Measurements from ENCODE around the gene NT5C2. TPM values are rescaled to one million over a fixed set of nuclear protein-coding genes. Genes with fewer than 3 reads are reported as not detected.
"Not testable (repeated sequence)": the region's sequence is repeated elsewhere in the genome, so short reads cannot be mapped to it uniquely, and the experiment has no call there.

Gene NT5C2
- polyA plus RNA-seq, 3 donors, result 96.4 to 110 (median 103) TPM

DNA sequence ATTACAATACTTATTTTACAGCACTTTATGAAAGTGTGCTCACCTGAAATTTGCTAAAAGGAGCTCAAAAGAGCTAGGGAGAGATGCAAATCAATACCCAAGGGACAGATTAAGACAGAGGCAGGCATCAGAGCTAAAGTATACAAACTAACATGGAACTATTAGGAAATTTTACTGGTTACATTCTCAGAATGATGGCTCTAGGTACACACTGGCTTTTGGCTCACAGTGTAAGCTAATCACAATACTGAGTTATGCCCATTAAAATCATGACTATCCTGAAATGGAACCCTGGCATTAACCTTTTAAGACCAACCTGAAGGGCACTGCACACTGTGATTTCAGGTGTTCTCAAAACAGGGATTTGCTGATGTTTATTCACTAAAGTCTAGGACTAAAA lies 98.1 kb downstream of the NT5C2 start:
- DNase-seq (ENCODE audit: low read depth in 3 of 3, low spot score in 2 of 3), result no peak

DNA sequence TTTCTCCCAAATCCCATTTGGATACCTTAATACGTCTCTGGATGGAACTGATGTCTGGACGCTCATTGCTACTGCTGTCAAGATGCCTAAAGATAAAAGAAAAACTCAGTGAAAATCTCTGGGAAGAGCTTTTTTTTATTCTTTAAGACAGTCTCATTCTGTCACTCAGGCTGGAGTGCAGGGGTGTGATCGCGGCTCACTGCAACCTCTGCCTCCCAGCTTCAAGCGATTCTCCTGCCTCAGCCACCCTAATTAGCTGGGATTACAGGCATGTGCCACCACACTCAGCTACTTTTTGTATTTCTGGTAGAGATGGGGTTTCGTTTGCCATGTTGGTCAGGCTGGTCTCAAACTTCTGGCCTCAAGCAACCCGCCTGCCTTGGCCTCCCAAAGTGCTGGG lies 102.2 kb downstream of the NT5C2 start:
- DNase-seq (ENCODE audit: low read depth in 3 of 3, low spot score in 2 of 3), result no peak

DNA sequence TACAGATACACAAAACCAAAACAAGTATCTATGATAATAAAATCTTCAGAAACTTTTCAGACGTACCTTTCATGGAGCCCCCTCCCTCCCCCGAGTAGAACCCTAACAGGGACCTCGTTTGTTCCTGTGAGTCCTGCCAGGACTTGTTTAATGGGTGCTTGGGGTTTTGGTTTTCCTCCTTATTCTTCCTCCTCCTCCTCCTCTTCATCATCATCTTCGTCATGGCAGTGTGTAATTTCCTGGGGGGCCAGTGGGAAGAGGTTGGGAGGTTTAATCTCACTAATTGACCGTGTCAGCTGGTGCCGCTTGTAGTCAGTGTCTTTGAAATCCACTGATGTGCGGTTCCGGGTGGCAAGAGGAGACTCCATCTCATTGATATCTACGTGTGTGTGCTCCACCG lies 103.6 kb downstream of the NT5C2 start:
- DNase-seq (ENCODE audit: low read depth in 3 of 3, low spot score in 2 of 3), result no peak

DNA sequence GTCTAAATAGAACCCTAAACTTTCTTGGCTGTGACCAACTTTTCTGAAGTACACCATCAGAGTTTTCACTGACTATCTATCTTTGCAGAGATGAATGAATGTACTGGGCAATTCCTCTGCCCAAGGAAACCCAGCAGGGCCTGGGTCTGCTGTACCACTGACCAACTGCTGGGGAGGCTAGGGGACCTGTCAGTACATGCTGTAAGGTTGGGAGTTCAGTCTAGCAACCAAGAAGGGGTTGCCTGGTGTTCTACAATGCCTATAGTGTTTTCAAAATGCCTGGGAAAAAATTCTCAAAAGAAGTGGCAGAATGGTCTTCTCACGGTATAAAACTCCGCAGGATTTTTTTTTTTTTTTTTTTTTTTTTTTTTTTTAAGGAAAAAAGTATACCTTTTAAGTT lies 106.3 kb downstream of the NT5C2 start:
- no peak for DNase-seq (ENCODE audit: low read depth in 3 of 3, low spot score in 2 of 3)

DNA sequence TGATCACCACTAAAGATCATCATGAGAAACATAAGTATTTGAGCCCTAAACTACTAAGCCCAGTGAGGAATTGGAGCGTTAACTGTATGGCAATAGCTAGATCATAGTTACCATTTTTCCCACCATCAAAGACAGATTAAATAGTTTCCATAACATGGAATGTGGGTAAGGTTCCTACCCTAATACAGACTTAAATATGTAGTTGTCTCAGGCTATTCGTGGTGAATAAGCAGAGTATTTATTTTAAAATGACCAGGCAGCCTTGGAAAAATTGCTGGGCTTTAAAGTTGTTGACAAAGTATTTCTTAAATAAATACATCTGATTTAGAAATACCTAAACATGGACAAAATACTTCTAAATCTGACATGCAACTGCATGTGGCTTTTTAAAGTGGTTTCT lies 106.8 kb downstream of the NT5C2 start:
- DNase-seq (ENCODE audit: low read depth in 3 of 3, low spot score in 2 of 3), result no peak

DNA sequence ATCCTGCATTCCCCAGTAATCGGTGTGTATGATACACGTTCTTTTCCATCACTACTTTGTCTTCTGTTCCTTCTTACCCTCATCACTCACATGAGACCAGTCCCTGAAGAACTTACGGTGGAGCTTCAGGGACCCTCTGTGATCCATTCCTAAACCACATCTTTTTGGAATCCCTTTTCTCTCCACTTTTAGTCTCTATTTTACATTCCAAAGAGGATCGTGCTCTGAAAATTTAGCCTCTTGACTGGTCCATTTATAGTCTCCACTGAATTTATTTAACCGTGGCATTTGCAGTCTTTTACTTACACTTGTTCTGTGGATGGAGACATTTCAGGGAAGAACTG lies 109.1 kb downstream of the NT5C2 start:
- no peak for DNase-seq (ENCODE audit: low read depth in 3 of 3, low spot score in 2 of 3)

DNA sequence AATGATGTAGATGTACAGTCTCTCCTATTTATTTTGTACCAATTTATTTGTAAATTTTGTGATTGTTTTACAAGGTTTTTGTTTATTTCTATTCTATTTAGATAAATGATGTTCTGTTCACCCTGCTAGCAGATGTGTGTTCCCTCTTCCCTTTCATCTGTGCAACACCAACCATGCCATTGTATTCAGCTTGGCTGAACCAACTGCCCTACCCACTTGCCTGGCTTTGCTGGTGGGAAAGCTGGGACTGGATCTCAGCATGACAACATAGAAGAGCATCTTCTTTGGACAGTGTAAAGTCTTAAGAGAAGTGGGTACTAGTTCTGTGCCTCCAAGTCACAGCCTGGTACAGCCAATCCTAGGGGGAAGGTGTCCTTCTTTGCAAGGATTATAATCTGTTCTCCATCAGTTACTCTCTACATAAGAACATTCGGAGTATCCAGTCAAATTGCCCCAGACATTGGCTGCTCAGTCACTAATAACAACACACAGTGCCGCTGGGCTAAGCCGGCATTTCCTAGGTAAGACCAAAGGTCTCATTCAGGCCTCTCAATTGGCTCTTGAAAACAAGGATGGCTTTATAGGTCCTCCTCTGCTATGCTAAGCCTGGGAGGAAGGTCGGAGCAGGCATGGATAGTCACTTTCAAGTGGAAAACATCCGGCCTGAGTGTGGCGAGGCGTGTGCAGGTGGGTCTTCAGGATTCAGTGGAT lies 109.7 kb downstream of the NT5C2 start:
- no peak for DNase-seq (ENCODE audit: low read depth in 3 of 3, low spot score in 2 of 3)

DNA sequence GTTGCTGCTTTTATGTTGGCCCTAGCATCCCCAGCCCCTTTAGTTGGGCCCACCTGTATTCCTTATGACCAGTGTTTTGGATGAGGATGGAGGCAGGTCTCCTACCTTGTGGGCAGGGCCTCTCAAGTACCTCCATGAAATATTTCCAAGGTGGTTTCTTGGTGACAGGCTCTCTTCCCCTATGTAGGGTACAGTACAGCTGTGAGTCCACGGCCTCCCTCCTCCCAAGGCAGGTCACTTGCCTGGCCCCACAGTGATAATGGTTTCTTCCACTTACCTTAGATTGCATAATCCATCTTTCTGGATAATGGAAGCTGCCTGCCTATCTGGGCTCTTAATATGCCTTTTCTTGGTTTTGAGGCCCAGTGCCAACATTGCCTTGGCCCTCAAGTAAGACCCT lies 110.4 kb downstream of the NT5C2 start:
- no peak for DNase-seq (ENCODE audit: low read depth in 3 of 3, low spot score in 2 of 3)

DNA sequence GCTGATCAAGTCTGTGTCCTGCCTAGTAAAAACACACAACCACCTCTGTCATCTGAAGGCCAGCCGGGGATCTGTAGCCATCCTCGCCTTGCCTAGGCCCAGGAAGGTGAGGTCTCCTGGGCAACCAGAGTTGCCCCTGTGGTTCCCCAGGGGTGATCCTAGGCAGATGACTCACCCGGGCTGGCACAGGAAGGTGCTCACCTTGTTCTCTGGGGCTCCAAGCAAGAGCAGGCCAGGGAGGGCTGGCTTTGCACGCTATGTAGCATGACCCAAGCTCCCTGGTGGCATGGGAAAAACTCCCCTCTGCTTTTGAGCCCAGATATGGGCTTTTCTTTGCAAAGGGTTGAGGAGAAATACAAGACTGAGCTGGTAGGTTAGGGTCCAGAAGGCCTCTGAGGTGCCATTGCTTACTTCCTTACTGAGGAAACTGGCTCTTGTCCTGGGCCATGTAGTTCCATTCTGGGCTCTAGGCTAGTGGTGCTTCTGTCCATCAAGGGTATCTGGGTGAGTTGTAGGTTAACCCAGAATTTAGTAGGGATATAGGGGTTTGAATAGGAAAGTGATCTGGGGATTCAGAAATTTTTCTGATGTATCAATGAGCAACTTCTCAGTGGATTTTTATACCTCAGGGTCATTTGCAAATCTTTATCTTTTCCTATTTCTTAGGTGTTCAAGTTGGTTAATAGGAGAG lies 112.0 kb downstream of the NT5C2 start:
- DNase-seq (ENCODE audit: low read depth in 3 of 3, low spot score in 2 of 3), result no peak

DNA sequence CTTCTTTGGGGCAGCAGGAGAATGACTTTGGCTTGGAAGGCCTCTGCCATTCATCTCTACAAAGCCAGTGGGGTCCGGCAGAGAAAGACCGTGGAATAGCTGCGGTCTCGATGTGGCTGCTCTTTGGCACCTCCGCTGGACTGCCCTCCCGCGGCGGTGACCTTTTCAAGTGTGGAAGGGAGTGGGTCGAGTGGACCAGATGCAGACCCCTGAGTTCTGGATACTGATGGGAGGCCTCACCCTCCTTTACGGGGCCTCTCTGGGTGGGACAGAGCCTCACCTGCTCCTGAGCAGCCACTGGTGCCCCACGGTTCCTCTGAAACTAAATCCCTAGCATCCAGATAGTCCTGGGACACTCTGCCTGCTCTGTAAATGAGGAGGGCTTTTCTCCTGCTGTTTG lies 113.1 kb downstream of the NT5C2 start:
- no peak for DNase-seq (ENCODE audit: low read depth in 3 of 3, low spot score in 2 of 3)

DNA sequence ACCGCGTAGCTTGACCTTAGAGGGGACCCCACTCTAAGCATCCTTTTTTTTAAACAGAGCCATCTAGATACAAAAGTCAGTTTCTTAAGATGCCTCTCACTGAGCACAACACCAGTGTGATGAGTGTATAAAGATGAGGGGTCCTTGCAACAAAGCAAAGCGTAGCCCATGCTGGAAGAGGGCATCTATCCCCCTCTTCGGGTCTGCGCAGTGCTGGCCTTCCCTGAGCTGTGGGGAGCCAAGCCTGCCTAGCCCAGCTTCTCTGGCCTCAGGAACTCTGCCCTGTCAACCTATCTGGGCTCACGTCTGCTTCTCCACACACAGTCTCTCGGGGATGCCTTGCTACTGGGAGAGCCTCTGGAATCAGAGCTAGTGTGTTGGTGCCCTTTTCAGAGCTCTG lies 114.0 kb downstream of the NT5C2 start:
- DNase-seq (ENCODE audit: low read depth in 3 of 3, low spot score in 2 of 3), result no peak

DNA sequence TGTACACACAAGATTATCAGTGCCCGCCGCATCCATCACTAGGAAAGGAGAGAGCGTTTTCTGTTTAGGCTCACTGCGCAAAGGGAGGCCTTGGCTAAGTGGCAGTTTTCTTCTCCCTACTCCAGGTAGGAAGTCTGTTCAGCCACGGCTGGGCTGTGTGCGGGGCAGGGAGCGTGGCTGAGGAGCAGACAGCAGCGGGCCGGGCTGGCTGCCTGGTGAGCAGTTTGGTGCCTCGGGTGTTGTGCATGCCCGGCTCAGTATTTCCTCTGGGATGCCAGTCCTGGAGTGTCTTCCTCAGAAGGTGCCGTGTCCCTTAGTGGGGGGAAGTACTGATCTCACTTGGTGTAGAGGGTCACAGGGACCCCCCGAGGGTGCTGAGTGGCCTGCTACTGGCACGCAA lies 114.4 kb downstream of the NT5C2 start:
- no peak for DNase-seq (ENCODE audit: low read depth in 3 of 3, low spot score in 2 of 3)

DNA sequence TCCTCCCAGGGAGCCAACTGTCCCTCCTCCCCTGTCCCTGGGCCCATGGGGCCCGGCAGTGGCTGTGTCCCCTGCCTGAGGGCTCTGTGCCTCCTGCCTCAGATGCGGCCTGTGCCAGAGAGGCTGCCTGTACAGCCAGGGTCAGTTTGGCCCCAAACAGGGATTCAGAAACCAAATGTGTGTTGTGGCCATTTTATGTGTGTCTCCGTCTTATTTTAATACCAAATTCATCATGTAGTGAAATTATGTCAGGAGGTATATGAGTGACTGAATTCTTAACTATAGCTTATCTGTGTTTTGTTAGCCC lies 114.8 kb downstream of the NT5C2 start:
- DNase-seq (ENCODE audit: low read depth in 3 of 3, low spot score in 2 of 3), result no peak

DNA sequence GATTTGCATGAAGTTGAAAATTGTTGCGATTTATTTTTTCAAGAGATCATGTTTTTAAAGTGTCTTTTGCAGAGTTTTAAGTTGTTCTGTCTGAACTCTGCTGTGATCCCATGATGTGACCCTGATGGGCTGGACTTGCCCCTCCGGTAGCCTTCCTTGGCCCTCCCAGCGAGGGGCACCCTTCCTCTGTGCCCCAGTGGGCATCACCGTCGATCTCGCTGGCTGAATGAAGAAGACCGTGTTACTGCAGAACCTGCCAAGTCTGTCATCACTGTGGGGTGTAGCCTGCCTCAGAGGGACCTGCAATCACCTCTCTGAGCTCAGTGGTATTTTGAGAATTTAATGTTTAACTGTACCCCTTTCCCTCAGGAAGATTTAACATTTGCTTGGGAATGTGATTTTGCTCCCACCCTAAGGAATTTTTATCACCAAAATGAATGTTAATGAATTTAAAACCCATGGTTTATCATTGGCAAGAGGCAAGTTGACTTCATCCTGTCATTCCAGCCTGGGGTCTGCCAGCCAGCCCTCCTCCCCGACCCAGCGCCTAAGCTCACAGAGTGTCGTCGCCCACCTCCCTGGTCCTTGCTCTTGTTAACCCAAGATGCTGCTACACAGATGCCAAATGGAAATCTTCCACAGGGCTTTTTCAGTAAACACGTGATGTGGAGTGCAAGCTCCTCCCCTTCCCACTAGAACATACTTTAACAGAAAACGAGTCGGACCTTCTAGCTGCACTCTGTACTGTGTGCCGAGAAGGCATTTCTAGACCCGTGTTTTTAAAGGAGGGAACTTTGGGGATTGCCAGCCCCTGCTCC lies 115.4 kb downstream of the NT5C2 start:
- DNase-seq (ENCODE audit: low read depth in 3 of 3, low spot score in 2 of 3), result no peak

DNA sequence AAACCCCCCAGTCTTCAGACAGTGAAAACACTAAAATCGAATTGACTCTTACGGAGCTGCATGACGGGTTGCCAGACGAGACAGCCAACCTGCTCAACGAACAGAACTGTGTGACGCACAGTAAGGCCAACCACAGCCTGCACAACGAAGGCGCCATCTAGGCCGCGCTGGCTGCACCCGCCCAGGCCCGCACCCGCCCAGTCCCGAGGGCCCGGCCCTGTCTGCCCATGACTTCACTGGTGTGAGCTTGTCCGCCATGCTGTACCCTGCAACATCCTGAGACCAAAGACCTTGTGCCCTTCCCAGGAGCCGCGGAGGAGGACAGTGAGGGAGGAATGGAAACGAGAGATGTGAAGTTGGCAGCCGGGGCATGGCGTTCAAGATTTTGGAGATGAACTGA lies 116.1 kb downstream of the NT5C2 start:
- no peak for DNase-seq (ENCODE audit: low read depth in 3 of 3, low spot score in 2 of 3)

DNA sequence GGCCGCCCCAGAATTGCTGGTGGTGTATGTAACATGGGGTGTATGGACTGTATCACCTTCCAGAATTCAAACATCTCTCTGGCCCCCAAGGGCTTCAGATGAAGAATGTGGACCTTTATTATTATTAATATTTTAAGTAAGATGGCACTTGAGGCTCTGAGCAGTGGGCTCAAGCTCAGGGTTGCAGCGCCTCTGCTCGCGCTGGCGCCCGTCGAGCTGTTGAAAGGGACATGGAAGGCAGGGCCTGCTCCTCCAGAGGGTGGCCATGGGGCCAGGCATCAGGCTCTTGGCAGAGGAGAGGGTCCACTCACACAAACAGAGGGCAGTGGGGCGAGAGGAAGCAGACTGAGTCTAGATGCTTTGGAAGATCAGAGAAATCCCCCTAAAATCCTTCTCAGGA lies 120.2 kb downstream of the NT5C2 start:
- DNase-seq (ENCODE audit: low read depth in 3 of 3, low spot score in 2 of 3), result no peak

DNA sequence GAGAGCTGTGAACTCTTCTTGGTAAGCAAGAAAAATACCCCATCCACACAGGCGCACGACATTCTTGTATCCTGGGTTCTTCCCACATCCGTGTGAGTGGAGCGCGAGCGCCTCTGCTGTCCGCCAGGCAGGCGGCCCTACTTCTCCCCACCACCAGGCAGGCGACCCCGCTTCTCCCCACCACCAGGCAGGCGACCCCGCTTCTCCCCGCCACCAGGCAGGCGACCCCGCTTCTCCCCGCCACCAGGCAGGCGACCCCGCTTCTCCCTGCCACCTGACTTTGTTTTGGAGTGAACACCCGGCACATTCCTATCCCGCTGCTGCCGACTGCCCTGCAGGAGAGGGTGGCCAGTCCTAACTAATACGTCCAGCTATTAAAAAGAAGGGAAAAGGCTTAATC lies 120.8 kb downstream of the NT5C2 start:
- no peak for DNase-seq (ENCODE audit: low read depth in 3 of 3, low spot score in 2 of 3)

DNA sequence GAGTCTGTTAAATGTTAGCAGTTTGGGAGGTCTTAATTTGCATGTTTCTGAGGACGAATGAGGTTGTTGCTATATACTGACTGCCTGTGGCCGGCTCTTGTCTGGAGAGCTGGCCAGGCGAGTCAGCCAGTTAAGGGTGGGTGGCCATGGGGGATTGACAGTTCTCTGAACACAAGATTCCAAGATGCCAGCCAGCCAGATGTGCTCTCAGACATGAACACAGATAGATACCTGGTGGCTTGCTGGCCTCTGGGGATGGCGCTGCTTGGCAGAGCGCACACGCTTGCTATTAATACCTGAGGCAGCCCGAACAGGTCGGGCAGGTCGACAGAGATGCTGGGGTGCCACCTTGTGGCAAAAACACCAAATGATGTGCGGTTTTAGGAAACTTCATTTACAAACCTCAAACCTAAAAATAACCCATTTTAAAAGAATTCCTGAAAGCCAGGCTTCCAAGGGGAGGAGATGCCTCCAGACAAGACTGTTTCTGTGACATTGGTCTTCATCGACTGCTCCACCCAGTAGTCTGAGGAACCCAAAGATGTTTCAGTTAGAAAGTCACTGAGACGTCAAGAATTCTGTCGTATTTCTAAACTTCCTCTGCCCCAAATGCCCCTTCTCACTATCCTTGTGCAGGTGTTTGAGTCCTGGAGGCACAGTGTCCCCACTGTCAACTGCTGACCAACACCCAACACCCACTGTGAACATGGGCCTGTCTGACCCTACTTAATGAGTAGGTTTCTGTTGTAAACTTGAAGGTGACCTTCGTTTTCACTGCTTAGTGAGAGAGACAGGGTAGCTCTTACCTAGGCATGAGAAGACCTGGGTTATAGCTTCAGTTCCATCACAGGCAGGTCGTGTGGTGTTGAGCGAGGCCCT lies 123.4 kb downstream of the NT5C2 start:
- DNase-seq (ENCODE audit: low read depth in 3 of 3, low spot score in 2 of 3), result peak in 1 of 3 donors; percentile 32

DNA sequence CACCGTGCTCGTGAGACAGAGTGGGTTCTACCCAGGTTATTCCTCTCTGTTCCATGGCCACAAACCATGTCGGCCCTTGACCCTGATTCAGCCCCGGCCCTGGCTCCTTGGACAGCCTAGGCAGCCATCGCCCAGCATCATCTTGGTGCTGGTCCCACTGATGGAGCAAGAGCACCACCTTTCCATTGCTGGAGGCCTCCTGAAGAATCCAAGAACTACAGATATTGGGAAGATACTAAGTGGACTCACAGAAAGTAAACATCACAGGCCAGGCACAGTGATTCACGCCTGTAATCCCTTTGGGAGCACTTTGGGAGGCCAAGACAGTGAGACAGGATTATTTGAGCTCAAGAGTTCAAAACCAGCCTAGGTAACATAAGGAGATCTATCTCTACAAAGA lies 125.1 kb downstream of the NT5C2 start:
- DNase-seq (ENCODE audit: low read depth in 3 of 3, low spot score in 2 of 3), result no peak

DNA sequence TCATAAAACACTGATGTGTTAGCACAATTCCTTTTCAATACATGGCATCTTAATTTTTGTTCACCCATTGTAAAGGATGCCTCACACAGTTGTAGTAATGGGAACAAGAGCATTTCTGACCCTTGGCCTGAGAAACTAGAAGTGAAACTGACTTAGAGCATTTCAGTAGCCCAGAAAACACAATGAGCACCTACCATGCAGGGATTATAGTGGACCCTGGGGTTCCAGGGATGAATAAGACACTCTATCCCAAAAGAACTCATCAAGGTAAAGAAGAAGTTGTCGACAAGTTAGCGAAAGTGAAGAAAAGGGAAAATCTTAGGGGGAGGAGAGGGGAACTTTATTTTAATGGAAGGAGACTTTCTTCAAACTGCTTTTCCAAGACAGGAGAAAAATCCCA lies 125.6 kb downstream of the NT5C2 start:
- DNase-seq (ENCODE audit: low read depth in 3 of 3, low spot score in 2 of 3), result no peak

DNA sequence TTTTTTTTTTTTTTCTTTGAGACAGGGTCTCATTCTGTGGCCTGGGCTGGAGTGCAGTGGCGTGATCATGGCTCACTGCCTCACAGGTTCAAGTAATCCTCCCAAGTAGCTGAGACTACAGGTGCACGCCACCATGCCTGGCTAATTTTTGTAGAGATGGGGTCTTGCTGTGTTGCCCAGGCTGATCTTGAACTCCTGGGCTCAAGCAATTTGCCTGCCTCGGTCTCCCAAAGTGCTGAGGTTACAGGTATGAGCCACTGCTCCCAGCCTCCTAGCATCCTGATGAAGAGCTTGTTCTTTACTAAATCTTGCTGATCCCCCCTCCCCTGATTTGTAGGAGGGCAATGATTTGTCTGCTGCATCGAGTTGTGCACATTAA lies 126.0 kb downstream of the NT5C2 start:
- DNase-seq (ENCODE audit: low read depth in 3 of 3, low spot score in 2 of 3), result not testable (repeated sequence)
